Activated T-cell treated with anti-CD3 and anti-CD28 coated beads, Interleukin-2, amount 50 U/mL, for 4 hours (primary cell): Measurements from ENCODE around the gene NFILZ. TPM values are rescaled to one million over a fixed set of nuclear protein-coding genes. Genes with fewer than 3 reads are reported as not detected.
"Not testable (repeated sequence)": the region's sequence is repeated elsewhere in the genome, so short reads cannot be mapped to it uniquely, and the experiment has no call there.

ENCODE experiments used
- ATAC-seq, 2 donors: fragments of 200-7000 bp; cut with Tn5 transposase; one replicate each; pipeline ENCODE4 v1.10.0; 2021
- DNase-seq: peaks from one replicate; pipeline ENCODE4 v3.0.0-alpha.2; 2020
- H3K27me3 Mint-ChIP-seq: one replicate; pipeline ENCODE4 v1.8.0; 2021; ENCODE audit warnings: low read depth, mixed read lengths
- H3K36me3 Mint-ChIP-seq: one replicate; pipeline ENCODE4 v1.8.0; 2022; ENCODE audit warnings: mixed read lengths; ENCODE audit not compliant: insufficient read depth
- H3K4me1 Mint-ChIP-seq: one replicate; pipeline ENCODE4 v1.8.0; 2021; ENCODE audit warnings: low read depth, mixed read lengths
- H3K4me3 Mint-ChIP-seq: one replicate; pipeline ENCODE4 v1.8.0; 2021; ENCODE audit warnings: mild to moderate bottlenecking, moderate library complexity, mixed read lengths
- H3K9me3 Mint-ChIP-seq: one replicate; pipeline ENCODE4 v1.8.0; 2021; ENCODE audit warnings: mixed read lengths
- total RNA-seq, 3 donors: library from RNA; stranded (reverse); gene quantifications; one replicate each; pipeline ENCODE4 v1.2.1, GENCODE V29; 2021

NFILZ gene
- total RNA-seq, 3 donors from 2014 or later: not detected

GRCh38 chr19:8617984-8618383, 12.4 kb upstream of the NFILZ start:
- ATAC-seq (no peak), DNase-seq (no peak)
- no peak overlapping the region for H3K4me3 Mint-ChIP-seq
- H3K4me1 Mint-ChIP-seq: peaks cover 7% of the 10 kb centered on the region
- no peaks in the 10 kb centered on the region for H3K9me3 Mint-ChIP-seq
- no peaks in the 10 kb centered on the region for H3K36me3 Mint-ChIP-seq
- H3K27me3 Mint-ChIP-seq: peaks cover 3% of the 10 kb centered on the region

GRCh38 chr19:8618751-8619150, 11.7 kb upstream of the NFILZ start:
- no peaks in the 10 kb centered on the region for H3K36me3 Mint-ChIP-seq
- H3K4me3 Mint-ChIP-seq: no peak overlapping the region
- peaks cover 3% of the 10 kb centered on the region for H3K27me3 Mint-ChIP-seq
- ATAC-seq (no peak), DNase-seq (no peak)
- peaks cover 7% of the 10 kb centered on the region for H3K4me1 Mint-ChIP-seq
- H3K9me3 Mint-ChIP-seq: no peaks in the 10 kb centered on the region

GRCh38 chr19:8622886-8623285, 7.5 kb upstream of the NFILZ start:
- ATAC-seq, H3K4me3 Mint-ChIP-seq, H3K27me3 Mint-ChIP-seq: not testable (repeated sequence)

GRCh38 chr19:8626842-8627241, 3.6 kb upstream of the NFILZ start:
- H3K27me3 Mint-ChIP-seq: no peaks in the 10 kb centered on the region
- DNase-seq (no peak), ATAC-seq (no peak)
- H3K36me3 Mint-ChIP-seq: no peaks in the 10 kb centered on the region
- no peak overlapping the region for H3K4me3 Mint-ChIP-seq
- H3K4me1 Mint-ChIP-seq: no peaks in the 10 kb centered on the region
- H3K9me3 Mint-ChIP-seq: no peaks in the 10 kb centered on the region

More at GRCh38 chr19:8622886-8623285, 7.5 kb upstream of the NFILZ start:
- not testable (repeated sequence) for H3K9me3 Mint-ChIP-seq, DNase-seq, H3K36me3 Mint-ChIP-seq, H3K4me1 Mint-ChIP-seq

- no peaks in the 10 kb centered on the region for H3K4me1 Mint-ChIP-seq
- no peaks in the 10 kb centered on the region for H3K27me3 Mint-ChIP-seq
Observed at GRCh38 chr19:8629184-8629583, 1.2 kb upstream of the NFILZ start.

GRCh38 chr19:8630796-8631424, 477 bp downstream of the NFILZ start:
- H3K27me3 Mint-ChIP-seq: no peaks in the 10 kb centered on the region
- H3K4me3 Mint-ChIP-seq: no peak overlapping the region
- ATAC-seq (no peak), DNase-seq (no peak)
- no peaks in the 10 kb centered on the region for H3K36me3 Mint-ChIP-seq
- H3K4me1 Mint-ChIP-seq: no peaks in the 10 kb centered on the region
- no peaks in the 10 kb centered on the region for H3K9me3 Mint-ChIP-seq

More at GRCh38 chr19:8629184-8629583, 1.2 kb upstream of the NFILZ start:
- ATAC-seq: no peak
- DNase-seq: no peak
- no peaks in the 10 kb centered on the region for H3K9me3 Mint-ChIP-seq
- no peaks in the 10 kb centered on the region for H3K36me3 Mint-ChIP-seq
- H3K4me3 Mint-ChIP-seq: no peak overlapping the region

- Mint-ChIP-seq H3K36me3 (no peaks in the 10 kb centered on the region), H3K9me3 (no peaks in the 10 kb centered on the region), H3K27me3 (no peaks in the 10 kb centered on the region), H3K4me1 (no peaks in the 10 kb centered on the region), H3K4me3 (no peak overlapping the region)
- DNase-seq: no peak
- ATAC-seq: no peak
Observed at GRCh38 chr19:8631425-8631819, 989 bp downstream of the NFILZ start.

- no peak for ATAC-seq
- Mint-ChIP-seq H3K27me3 (peaks cover 11% of the 10 kb centered on the region), H3K4me1 (no peaks in the 10 kb centered on the region), H3K4me3 (no peak overlapping the region), H3K36me3 (no peaks in the 10 kb centered on the region), H3K9me3 (no peaks in the 10 kb centered on the region)
- no peak for DNase-seq
Observed at GRCh38 chr19:8635422-8635821, 5.0 kb downstream of the NFILZ start.

- not testable (repeated sequence) for DNase-seq, H3K4me3 Mint-ChIP-seq, H3K36me3 Mint-ChIP-seq, H3K4me1 Mint-ChIP-seq, H3K9me3 Mint-ChIP-seq, ATAC-seq
- peaks cover 14% of the 10 kb centered on the region for H3K27me3 Mint-ChIP-seq
Observed at GRCh38 chr19:8637070-8637469, 6.6 kb downstream of the NFILZ start.

GRCh38 chr19:8638078-8638619, 7.7 kb downstream of the NFILZ start:
- Mint-ChIP-seq H3K4me1 (no peaks in the 10 kb centered on the region), H3K27me3 (peaks cover 14% of the 10 kb centered on the region), H3K36me3 (no peaks in the 10 kb centered on the region), H3K4me3 (no peak overlapping the region), H3K9me3 (no peaks in the 10 kb centered on the region)
- DNase-seq (no peak), ATAC-seq (peak in 1 of 2 donors; percentile 34)

- Mint-ChIP-seq H3K9me3 (no peaks in the 10 kb centered on the region), H3K4me3 (no peak overlapping the region), H3K27me3 (peaks cover 14% of the 10 kb centered on the region), H3K4me1 (no peaks in the 10 kb centered on the region), H3K36me3 (no peaks in the 10 kb centered on the region)
- ATAC-seq (no peak), DNase-seq (no peak)
Observed at GRCh38 chr19:8639821-8640401, 9.5 kb downstream of the NFILZ start.

GRCh38 chr19:8640402-8641004, 10.1 kb downstream of the NFILZ start:
- no peak for ATAC-seq
- Mint-ChIP-seq H3K9me3 (no peaks in the 10 kb centered on the region), H3K4me1 (no peaks in the 10 kb centered on the region), H3K27me3 (peaks cover 16% of the 10 kb centered on the region), H3K4me3 (no peak overlapping the region), H3K36me3 (no peaks in the 10 kb centered on the region)
- no peak for DNase-seq

- H3K4me1 Mint-ChIP-seq: no peaks in the 10 kb centered on the region
- H3K36me3 Mint-ChIP-seq: no peaks in the 10 kb centered on the region
- DNase-seq (no peak), ATAC-seq (no peak)
- H3K9me3 Mint-ChIP-seq: no peaks in the 10 kb centered on the region
- H3K27me3 Mint-ChIP-seq: peaks cover 21% of the 10 kb centered on the region
- H3K4me3 Mint-ChIP-seq: no peak overlapping the region
Observed at GRCh38 chr19:8641221-8641907, 10.9 kb downstream of the NFILZ start.

GRCh38 chr19:8641908-8642547, 11.6 kb downstream of the NFILZ start:
- H3K27me3 Mint-ChIP-seq: peaks cover 23% of the 10 kb centered on the region
- H3K4me3 Mint-ChIP-seq: no peak overlapping the region
- no peaks in the 10 kb centered on the region for H3K9me3 Mint-ChIP-seq
- ATAC-seq: peak; percentile 46 to 54
- no peaks in the 10 kb centered on the region for H3K36me3 Mint-ChIP-seq
- DNase-seq: no peak
- H3K4me1 Mint-ChIP-seq: no peaks in the 10 kb centered on the region
